HepG2 (cell line): Measurements from ENCODE around the gene CNOT6.

Source experiments
- BCL6 ChIP-seq: IDR thresholded peaks from 2 replicates; pipeline ENCODE4 v1.6.1; 2016; ENCODE audit warnings: missing genetic modification reagents, missing compliant biosample characterization
- CENPT ChIP-seq: sonication (generic); formaldehyde crosslinking; IDR thresholded peaks from 2 replicates; pipeline ENCODE4 v1.8.0; 2022; ENCODE audit warnings: low read depth, mild to moderate bottlenecking, moderate library complexity, missing genetic modification reagents
- MTA3 ChIP-seq: sonication (generic); formaldehyde crosslinking; IDR thresholded peaks from 2 replicates; pipeline ENCODE4 v1.4.0; 2020; ENCODE audit warnings: missing genetic modification reagents
- POLR2A ChIP-seq, 2 experiments: IDR thresholded peaks; 2 replicates each; pipeline ENCODE4 v1.6.1; 2011; ENCODE audit warnings: low read depth in 2 of 2, low read length in 2 of 2, mild to moderate bottlenecking in 1 of 2, moderate library complexity in 1 of 2; ENCODE audit not compliant: insufficient read depth in 1 of 2
- TF ChIP-seq, protein P1 (sequence below): sonication (generic); formaldehyde crosslinking; IDR thresholded peaks from 2 replicates; pipeline ENCODE4 v1.5.0; 2020; ENCODE audit warnings: mild to moderate bottlenecking, missing genetic modification reagents, moderate library complexity
- TF ChIP-seq, protein P2 (sequence below): sonication (generic); formaldehyde crosslinking; IDR thresholded peaks from 2 replicates; pipeline ENCODE4 v1.8.1; 2023; ENCODE audit warnings: missing genetic modification reagents, inconsistent platforms, borderline replicate concordance
- TF ChIP-seq, protein P3 (sequence below): sonication (generic); formaldehyde crosslinking; IDR thresholded peaks from 2 replicates; pipeline ENCODE4 v1.4.0; 2020; ENCODE audit warnings: missing genetic modification reagents
- TF ChIP-seq, protein P4 (sequence below): sonication (generic); IDR thresholded peaks from 2 replicates; pipeline ENCODE4 v1.6.1; 2016; ENCODE audit warnings: low read depth, borderline replicate concordance
- TF ChIP-seq, protein P5 (sequence below): IDR thresholded peaks from 2 replicates; pipeline ENCODE4 v1.6.1; 2012; ENCODE audit warnings: low read length, improper control_type of control experiment

DNA sequence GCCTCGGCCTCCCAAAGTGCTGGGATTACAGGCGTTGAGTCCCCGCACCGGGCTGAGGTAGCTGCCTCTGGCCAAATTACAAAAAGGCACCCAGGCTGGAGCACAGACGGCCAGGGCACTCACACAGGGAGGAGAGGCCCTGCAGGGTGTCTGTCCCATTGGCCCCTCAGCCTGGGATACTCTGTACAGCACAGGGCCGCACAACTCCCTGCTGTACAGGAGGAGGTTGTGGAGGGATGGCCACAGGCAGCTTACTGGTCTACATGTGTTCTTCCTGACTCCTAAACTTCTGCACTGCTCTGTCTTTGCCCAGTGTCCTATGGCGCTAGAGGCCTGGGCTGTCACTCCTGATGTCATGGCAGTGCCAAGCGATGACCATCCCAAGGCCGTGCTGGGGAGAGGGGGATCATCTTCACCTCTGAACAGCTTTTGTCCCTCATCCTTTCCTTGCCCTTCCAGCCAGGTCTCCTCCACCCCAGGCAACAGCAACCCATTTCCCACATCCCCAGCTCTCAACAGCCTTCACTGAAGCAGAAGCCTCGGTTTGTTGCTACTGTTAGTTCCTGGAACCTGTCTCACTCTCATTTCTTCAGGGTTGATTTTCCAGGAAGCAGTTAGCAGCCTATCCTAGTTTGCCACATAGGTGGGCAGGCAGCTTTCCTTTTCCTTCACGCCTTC, 1.8 kb upstream of the CNOT6 start:
- TF ChIP-seq CENPT (CRISPR knock-in tag) (no peak), POLR2A (IDR thresholded peaks at IDR 0.05; ENCODE audit: insufficient read depth in 1 of 2, low read depth in 2 of 2, low read length in 2 of 2) (no peak), BCL6 (CRISPR knock-in tag) (no peak), MTA3 (CRISPR knock-in tag) (no peak)
- TF ChIP-seq, protein P1, sequence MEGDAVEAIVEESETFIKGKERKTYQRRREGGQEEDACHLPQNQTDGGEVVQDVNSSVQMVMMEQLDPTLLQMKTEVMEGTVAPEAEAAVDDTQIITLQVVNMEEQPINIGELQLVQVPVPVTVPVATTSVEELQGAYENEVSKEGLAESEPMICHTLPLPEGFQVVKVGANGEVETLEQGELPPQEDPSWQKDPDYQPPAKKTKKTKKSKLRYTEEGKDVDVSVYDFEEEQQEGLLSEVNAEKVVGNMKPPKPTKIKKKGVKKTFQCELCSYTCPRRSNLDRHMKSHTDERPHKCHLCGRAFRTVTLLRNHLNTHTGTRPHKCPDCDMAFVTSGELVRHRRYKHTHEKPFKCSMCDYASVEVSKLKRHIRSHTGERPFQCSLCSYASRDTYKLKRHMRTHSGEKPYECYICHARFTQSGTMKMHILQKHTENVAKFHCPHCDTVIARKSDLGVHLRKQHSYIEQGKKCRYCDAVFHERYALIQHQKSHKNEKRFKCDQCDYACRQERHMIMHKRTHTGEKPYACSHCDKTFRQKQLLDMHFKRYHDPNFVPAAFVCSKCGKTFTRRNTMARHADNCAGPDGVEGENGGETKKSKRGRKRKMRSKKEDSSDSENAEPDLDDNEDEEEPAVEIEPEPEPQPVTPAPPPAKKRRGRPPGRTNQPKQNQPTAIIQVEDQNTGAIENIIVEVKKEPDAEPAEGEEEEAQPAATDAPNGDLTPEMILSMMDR = no peak
- TF ChIP-seq, protein P2, sequence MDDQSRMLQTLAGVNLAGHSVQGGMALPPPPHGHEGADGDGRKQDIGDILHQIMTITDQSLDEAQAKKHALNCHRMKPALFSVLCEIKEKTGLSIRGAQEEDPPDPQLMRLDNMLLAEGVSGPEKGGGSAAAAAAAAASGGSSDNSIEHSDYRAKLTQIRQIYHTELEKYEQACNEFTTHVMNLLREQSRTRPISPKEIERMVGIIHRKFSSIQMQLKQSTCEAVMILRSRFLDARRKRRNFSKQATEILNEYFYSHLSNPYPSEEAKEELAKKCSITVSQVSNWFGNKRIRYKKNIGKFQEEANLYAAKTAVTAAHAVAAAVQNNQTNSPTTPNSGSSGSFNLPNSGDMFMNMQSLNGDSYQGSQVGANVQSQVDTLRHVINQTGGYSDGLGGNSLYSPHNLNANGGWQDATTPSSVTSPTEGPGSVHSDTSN (CRISPR knock-in tag) = no peak
- TF ChIP-seq, protein P3, sequence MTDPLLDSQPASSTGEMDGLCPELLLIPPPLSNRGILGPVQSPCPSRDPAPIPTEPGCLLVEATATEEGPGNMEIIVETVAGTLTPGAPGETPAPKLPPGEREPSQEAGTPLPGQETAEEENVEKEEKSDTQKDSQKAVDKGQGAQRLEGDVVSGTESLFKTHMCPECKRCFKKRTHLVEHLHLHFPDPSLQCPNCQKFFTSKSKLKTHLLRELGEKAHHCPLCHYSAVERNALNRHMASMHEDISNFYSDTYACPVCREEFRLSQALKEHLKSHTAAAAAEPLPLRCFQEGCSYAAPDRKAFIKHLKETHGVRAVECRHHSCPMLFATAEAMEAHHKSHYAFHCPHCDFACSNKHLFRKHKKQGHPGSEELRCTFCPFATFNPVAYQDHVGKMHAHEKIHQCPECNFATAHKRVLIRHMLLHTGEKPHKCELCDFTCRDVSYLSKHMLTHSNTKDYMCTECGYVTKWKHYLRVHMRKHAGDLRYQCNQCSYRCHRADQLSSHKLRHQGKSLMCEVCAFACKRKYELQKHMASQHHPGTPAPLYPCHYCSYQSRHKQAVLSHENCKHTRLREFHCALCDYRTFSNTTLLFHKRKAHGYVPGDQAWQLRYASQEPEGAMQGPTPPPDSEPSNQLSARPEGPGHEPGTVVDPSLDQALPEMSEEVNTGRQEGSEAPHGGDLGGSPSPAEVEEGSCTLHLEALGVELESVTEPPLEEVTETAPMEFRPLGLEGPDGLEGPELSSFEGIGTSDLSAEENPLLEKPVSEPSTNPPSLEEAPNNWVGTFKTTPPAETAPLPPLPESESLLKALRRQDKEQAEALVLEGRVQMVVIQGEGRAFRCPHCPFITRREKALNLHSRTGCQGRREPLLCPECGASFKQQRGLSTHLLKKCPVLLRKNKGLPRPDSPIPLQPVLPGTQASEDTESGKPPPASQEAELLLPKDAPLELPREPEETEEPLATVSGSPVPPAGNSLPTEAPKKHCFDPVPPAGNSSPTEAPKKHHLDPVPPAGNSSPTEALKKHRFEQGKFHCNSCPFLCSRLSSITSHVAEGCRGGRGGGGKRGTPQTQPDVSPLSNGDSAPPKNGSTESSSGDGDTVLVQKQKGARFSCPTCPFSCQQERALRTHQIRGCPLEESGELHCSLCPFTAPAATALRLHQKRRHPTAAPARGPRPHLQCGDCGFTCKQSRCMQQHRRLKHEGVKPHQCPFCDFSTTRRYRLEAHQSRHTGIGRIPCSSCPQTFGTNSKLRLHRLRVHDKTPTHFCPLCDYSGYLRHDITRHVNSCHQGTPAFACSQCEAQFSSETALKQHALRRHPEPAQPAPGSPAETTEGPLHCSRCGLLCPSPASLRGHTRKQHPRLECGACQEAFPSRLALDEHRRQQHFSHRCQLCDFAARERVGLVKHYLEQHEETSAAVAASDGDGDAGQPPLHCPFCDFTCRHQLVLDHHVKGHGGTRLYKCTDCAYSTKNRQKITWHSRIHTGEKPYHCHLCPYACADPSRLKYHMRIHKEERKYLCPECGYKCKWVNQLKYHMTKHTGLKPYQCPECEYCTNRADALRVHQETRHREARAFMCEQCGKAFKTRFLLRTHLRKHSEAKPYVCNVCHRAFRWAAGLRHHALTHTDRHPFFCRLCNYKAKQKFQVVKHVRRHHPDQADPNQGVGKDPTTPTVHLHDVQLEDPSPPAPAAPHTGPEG = no peak
- TF ChIP-seq, protein P4, sequence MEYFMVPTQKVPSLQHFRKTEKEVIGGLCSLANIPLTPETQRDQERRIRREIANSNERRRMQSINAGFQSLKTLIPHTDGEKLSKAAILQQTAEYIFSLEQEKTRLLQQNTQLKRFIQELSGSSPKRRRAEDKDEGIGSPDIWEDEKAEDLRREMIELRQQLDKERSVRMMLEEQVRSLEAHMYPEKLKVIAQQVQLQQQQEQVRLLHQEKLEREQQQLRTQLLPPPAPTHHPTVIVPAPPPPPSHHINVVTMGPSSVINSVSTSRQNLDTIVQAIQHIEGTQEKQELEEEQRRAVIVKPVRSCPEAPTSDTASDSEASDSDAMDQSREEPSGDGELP = no peak
- TF ChIP-seq, protein P5, sequence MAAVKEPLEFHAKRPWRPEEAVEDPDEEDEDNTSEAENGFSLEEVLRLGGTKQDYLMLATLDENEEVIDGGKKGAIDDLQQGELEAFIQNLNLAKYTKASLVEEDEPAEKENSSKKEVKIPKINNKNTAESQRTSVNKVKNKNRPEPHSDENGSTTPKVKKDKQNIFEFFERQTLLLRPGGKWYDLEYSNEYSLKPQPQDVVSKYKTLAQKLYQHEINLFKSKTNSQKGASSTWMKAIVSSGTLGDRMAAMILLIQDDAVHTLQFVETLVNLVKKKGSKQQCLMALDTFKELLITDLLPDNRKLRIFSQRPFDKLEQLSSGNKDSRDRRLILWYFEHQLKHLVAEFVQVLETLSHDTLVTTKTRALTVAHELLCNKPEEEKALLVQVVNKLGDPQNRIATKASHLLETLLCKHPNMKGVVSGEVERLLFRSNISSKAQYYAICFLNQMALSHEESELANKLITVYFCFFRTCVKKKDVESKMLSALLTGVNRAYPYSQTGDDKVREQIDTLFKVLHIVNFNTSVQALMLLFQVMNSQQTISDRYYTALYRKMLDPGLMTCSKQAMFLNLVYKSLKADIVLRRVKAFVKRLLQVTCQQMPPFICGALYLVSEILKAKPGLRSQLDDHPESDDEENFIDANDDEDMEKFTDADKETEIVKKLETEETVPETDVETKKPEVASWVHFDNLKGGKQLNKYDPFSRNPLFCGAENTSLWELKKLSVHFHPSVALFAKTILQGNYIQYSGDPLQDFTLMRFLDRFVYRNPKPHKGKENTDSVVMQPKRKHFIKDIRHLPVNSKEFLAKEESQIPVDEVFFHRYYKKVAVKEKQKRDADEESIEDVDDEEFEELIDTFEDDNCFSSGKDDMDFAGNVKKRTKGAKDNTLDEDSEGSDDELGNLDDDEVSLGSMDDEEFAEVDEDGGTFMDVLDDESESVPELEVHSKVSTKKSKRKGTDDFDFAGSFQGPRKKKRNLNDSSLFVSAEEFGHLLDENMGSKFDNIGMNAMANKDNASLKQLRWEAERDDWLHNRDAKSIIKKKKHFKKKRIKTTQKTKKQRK = no peak
